ENCODE measurements around the gene CNN2. TPM values are rescaled to one million over a fixed set of nuclear protein-coding genes. Genes with fewer than 3 reads are reported as not detected.

CNN2 gene
- total RNA-seq, 1 experiment from 2014 or later, result 524 TPM

- H2BK12ac ChIP-seq (ENCODE audit: insufficient read length, low read depth, low read length), result no peak overlapping the region
- H3K23me2 ChIP-seq (ENCODE audit: insufficient read length, low read depth, low read length, poor library complexity, severe bottlenecking), result peaks cover 10% of the 10 kb centered on the region
- no peaks in the 10 kb centered on the region for H3K27me3 ChIP-seq (ENCODE audit: insufficient read depth, low read length)
- H4K5ac ChIP-seq (ENCODE audit: insufficient read length, low read depth, low read length), result no peak overlapping the region
- H3K14ac ChIP-seq (ENCODE audit: insufficient read depth, low read length), result no peak overlapping the region
- Mint-ChIP-seq H3K27me3 (ENCODE audit: low read depth) (no peaks in the 10 kb centered on the region; the same call in 1 of the 2 replicates), H3K9me3 (no peaks in the 10 kb centered on the region; a peak in 1 of 5 replicates), H3K27ac (no peak overlapping the region), H3K4me1 (peaks cover 17 to 35% of the 10 kb centered on the region in 2 experiments), H3K36me3 (ENCODE audit: insufficient read depth in 1 of 3, low read depth in 3 of 3) (peaks cover 2 to 10% (median 4%) of the 10 kb centered on the region in 3 experiments; a peak in 5 of 7 replicates), H3K4me3 (peak overlapping the region; percentile 89 to 91; a peak in 4 of 5 replicates)
- no peak overlapping the region for H3K18ac ChIP-seq (ENCODE audit: insufficient read length, low read depth, low read length)
- H2BK120ac ChIP-seq (ENCODE audit: low read depth, low read length, poor library complexity, severe bottlenecking), result no peak overlapping the region
- no peak overlapping the region for H3K9ac ChIP-seq (ENCODE audit: extremely low read depth, insufficient read length, low read length)
- no CpG with 5 or more reads among the region's 5 CpGs for WGBS (ENCODE audit: extremely low coverage, insufficient read length, low lambda C conversion rate)
- H3K27ac ChIP-seq (ENCODE audit: insufficient read length, low read depth, low read length), result no peak overlapping the region
- no peak for DNase-seq
- no peak overlapping the region for H3K56ac ChIP-seq (ENCODE audit: insufficient read length, low read depth, low read length)
- H2BK5ac ChIP-seq (ENCODE audit: insufficient read length, low read length), result no peak overlapping the region
- H4K20me1 ChIP-seq (ENCODE audit: control insufficient read depth, insufficient read depth, insufficient read length), result no peaks in the 10 kb centered on the region
- H3T11ph ChIP-seq (ENCODE audit: low read length), result no peak overlapping the region
- no peak overlapping the region for H3K4ac ChIP-seq (ENCODE audit: low read depth, low read length)
- no peak overlapping the region for H3K23ac ChIP-seq (ENCODE audit: insufficient read length, low read depth, low read length)
- no peak overlapping the region for H4K91ac ChIP-seq (ENCODE audit: insufficient read length, low read depth, low read length)
- no peak overlapping the region for H2BK20ac ChIP-seq (ENCODE audit: low read depth, low read length, poor library complexity, severe bottlenecking)
- H3K79me2 ChIP-seq (ENCODE audit: insufficient read depth, low read length), result peaks cover 45% of the 10 kb centered on the region; the same call in 1 of the 2 replicates
- no peak overlapping the region for H2BK15ac ChIP-seq (ENCODE audit: low read depth, low read length)
- peaks cover 7% of the 10 kb centered on the region for H3K79me1 ChIP-seq (ENCODE audit: insufficient read depth, low read depth, low read length, poor library complexity, severe bottlenecking)
- no peak overlapping the region for H2AK5ac ChIP-seq (ENCODE audit: insufficient read length, low read length)
- no peaks in the 10 kb centered on the region for H3K9me3 ChIP-seq (ENCODE audit: control insufficient read depth, low read depth, low read length)
- H3K4me1 ChIP-seq (ENCODE audit: insufficient read depth, low read length), result no peaks in the 10 kb centered on the region; the same call in 1 of the 2 replicates
- H4K8ac ChIP-seq (replicated peaks; ENCODE audit: insufficient read length, low read depth, low read length), result no peak overlapping the region
- H2AFZ ChIP-seq (ENCODE audit: low read length), result no peak overlapping the region
- no peak overlapping the region for H3K4me2 ChIP-seq (ENCODE audit: insufficient read depth, insufficient read length, low read length)
- no peak for TF ChIP-seq CTCF (conservative IDR thresholded peaks at IDR 0.05)
Measured at GRCh38 chr19:1018393-1018792, 8.0 kb upstream of the CNN2 start.

All from H9 (cell line).